ENCODE results near the gene PSD4. TPM values are rescaled to one million over a fixed set of nuclear protein-coding genes. Genes with fewer than 3 reads are reported as not detected.

Gene PSD4
- polyA plus RNA-seq, 1 of the 3 experiments (the other 2 are of a cell fraction): 0.35 TPM

DNA sequence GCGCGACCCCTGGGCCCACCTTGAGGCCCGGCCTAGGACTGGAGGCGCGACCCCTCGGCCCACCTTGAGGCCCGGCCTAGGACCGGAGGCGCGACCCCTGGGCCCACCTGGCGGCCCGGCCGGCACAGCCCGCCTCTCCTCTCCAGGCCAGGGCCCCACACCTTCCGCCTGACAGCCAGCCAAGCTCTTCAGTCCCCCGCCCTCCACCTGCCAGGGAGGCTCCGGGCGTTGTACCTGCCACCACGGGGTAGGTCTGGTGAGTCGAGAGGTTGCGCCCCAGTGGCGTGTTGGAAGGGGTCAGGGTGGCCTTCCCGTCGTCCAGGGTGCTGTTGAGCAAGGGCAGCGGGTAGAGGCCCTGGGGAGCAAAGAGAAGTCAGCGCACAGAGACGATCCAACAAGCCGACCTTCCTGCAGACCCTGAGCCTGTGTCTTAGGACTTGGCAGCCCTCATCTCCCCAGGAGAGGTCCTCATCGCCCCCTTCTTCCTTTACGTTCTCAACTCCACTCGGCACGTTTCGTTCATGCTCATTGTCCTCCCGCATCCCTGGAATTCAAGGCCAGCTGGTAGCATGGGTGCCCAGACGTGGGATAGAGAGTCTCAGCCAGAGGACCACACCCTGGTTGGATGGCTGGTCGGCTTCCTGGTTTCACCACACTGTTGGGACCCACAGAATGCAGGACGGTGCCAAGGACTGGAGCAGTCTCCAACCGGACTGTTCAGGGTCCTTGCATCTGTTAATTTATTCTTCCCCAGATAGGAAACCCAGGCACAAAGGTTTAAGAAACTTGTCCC is 62.8 kb downstream of the PSD4 start (continued):
- TF ChIP-seq, protein P1, sequence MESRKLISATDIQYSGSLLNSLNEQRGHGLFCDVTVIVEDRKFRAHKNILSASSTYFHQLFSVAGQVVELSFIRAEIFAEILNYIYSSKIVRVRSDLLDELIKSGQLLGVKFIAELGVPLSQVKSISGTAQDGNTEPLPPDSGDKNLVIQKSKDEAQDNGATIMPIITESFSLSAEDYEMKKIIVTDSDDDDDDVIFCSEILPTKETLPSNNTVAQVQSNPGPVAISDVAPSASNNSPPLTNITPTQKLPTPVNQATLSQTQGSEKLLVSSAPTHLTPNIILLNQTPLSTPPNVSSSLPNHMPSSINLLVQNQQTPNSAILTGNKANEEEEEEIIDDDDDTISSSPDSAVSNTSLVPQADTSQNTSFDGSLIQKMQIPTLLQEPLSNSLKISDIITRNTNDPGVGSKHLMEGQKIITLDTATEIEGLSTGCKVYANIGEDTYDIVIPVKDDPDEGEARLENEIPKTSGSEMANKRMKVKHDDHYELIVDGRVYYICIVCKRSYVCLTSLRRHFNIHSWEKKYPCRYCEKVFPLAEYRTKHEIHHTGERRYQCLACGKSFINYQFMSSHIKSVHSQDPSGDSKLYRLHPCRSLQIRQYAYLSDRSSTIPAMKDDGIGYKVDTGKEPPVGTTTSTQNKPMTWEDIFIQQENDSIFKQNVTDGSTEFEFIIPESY (IDR thresholded peaks at IDR 0.05; ENCODE audit: borderline replicate concordance, low read depth): no peak
- TF ChIP-seq ELF1 (IDR thresholded peaks at IDR 0.05) (no peak), NFIC (IDR thresholded peaks at IDR 0.05; ENCODE audit: borderline replicate concordance) (no peak), RFX5 (IDR thresholded peaks at IDR 0.05; ENCODE audit: low read length) (no peak), RAD21 (IDR thresholded peaks at IDR 0.05; ENCODE audit: low read length) (no peak), YY1 (IDR thresholded peaks at IDR 0.05; ENCODE audit: low read depth) (no peak), GABPA (IDR thresholded peaks at IDR 0.05; ENCODE audit: low read depth) (no peak), RXRA (IDR thresholded peaks at IDR 0.05; ENCODE audit: borderline replicate concordance, low read depth) (no peak)

DNA sequence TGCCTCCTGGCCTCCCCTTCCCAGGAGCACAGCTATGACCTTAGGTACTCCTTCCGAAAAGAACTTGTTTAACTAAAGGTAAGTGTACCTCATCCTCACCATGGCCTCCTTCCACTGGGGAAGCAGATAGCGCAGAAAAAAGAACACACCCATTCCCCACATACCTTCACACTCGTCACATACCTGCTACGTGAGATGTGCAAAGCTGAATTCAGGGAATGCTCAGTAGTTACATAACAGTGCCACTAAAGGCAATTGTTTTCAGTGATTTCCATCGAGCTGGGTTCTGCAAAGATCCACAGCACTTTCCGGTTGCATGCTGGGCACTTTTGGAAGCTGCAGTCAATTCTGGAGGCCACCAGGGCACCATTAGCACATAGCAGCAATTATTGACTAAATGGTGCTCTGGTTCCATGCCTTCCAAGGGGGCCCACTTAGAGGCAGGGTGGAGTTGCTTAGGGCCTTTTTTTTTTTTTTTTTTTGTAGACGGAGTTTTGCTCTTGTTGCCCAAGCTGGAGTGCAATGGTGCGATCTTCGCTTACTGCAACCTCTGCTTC is 63.9 kb downstream of the PSD4 start:
- Histone ChIP-seq H3K27ac (ENCODE audit: low read depth in 2 of 2, low read length in 1 of 2) (no peak overlapping the region), H4K20me1 (ENCODE audit: insufficient read depth) (no peaks in the 10 kb centered on the region), H3K9me2 (no peaks in the 10 kb centered on the region), H3K36me3 (replicated peaks in 1 of 2; ENCODE audit: control insufficient read depth in 1 of 2, insufficient read depth in 2 of 2, low read length in 1 of 2) (no peaks in the 10 kb centered on the region), H2AFZ (ENCODE audit: low read depth) (no peak overlapping the region), H3K4me2 (no peak overlapping the region), H3K9me3 (no peaks in the 10 kb centered on the region), H3K9ac (no peak overlapping the region), H3K4me1 (ENCODE audit: control insufficient read depth in 1 of 2, insufficient read depth in 2 of 2, low read depth in 1 of 2, low read length in 1 of 2) (peaks cover 21 to 22% of the 10 kb centered on the region in 2 experiments), H3K27me3 (ENCODE audit: insufficient read depth) (no peaks in the 10 kb centered on the region), H3K4me3 (ENCODE audit: low read depth in 2 of 2, low read length in 1 of 2) (no peak overlapping the region), H3F3A (replicated peaks; ENCODE audit: insufficient read depth) (peaks cover 6% of the 10 kb centered on the region), H3K79me2 (ENCODE audit: insufficient read depth) (no peaks in the 10 kb centered on the region)
- ChIA-PET CTCF (interaction anchor here (0.8 to 3.9 kb wide), 4 partner anchors 11 to 39 kb away, joined by 3 to 21 read pairs (median 5); no protein-coding TSS in a partner anchor), POLR2A (interaction anchor here (0.7 kb wide), 1 partner anchor 39 kb away, joined by 3 read pairs; no protein-coding TSS in a partner anchor)
- WGBS (ENCODE audit: low lambda C conversion rate): 82% methylated on average over 7 of the region's 9 CpGs
- no peak for DNase-seq
- TF ChIP-seq, protein P2, sequence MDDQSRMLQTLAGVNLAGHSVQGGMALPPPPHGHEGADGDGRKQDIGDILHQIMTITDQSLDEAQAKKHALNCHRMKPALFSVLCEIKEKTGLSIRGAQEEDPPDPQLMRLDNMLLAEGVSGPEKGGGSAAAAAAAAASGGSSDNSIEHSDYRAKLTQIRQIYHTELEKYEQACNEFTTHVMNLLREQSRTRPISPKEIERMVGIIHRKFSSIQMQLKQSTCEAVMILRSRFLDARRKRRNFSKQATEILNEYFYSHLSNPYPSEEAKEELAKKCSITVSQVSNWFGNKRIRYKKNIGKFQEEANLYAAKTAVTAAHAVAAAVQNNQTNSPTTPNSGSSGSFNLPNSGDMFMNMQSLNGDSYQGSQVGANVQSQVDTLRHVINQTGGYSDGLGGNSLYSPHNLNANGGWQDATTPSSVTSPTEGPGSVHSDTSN (IDR thresholded peaks at IDR 0.05): no peak
- TF ChIP-seq TEAD4 (IDR thresholded peaks at IDR 0.05; ENCODE audit: borderline replicate concordance, insufficient read depth) (no peak), FOXM1 (IDR thresholded peaks at IDR 0.05; ENCODE audit: low read depth) (no peak), TAF1 (IDR thresholded peaks at IDR 0.05; ENCODE audit: borderline replicate concordance, low read depth, low read length) (no peak), FOSL2 (IDR thresholded peaks at IDR 0.05; ENCODE audit: borderline replicate concordance, low read depth) (no peak), RCOR1 (IDR thresholded peaks at IDR 0.05; ENCODE audit: low read length) (no peak), MXI1 (IDR thresholded peaks at IDR 0.05; ENCODE audit: low read depth, low read length) (no peak), SIN3A (IDR thresholded peaks at IDR 0.05; ENCODE audit: borderline replicate concordance, low read depth, low read length) (no peak), NRF1 (IDR thresholded peaks at IDR 0.05; ENCODE audit: low read depth, low read length) (no peak)
- TF ChIP-seq, protein P1 (IDR thresholded peaks at IDR 0.05; ENCODE audit: borderline replicate concordance, low read depth): no peak
- TF ChIP-seq, protein P3, sequence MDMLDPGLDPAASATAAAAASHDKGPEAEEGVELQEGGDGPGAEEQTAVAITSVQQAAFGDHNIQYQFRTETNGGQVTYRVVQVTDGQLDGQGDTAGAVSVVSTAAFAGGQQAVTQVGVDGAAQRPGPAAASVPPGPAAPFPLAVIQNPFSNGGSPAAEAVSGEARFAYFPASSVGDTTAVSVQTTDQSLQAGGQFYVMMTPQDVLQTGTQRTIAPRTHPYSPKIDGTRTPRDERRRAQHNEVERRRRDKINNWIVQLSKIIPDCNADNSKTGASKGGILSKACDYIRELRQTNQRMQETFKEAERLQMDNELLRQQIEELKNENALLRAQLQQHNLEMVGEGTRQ (IDR thresholded peaks at IDR 0.05; ENCODE audit: borderline replicate concordance, low read depth, low read length): no peak
- TF ChIP-seq, protein P4, sequence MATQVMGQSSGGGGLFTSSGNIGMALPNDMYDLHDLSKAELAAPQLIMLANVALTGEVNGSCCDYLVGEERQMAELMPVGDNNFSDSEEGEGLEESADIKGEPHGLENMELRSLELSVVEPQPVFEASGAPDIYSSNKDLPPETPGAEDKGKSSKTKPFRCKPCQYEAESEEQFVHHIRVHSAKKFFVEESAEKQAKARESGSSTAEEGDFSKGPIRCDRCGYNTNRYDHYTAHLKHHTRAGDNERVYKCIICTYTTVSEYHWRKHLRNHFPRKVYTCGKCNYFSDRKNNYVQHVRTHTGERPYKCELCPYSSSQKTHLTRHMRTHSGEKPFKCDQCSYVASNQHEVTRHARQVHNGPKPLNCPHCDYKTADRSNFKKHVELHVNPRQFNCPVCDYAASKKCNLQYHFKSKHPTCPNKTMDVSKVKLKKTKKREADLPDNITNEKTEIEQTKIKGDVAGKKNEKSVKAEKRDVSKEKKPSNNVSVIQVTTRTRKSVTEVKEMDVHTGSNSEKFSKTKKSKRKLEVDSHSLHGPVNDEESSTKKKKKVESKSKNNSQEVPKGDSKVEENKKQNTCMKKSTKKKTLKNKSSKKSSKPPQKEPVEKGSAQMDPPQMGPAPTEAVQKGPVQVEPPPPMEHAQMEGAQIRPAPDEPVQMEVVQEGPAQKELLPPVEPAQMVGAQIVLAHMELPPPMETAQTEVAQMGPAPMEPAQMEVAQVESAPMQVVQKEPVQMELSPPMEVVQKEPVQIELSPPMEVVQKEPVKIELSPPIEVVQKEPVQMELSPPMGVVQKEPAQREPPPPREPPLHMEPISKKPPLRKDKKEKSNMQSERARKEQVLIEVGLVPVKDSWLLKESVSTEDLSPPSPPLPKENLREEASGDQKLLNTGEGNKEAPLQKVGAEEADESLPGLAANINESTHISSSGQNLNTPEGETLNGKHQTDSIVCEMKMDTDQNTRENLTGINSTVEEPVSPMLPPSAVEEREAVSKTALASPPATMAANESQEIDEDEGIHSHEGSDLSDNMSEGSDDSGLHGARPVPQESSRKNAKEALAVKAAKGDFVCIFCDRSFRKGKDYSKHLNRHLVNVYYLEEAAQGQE (IDR thresholded peaks at IDR 0.05; ENCODE audit: low read depth, low read length): no peak

Data from SK-N-SH (cell line).